ENCODE measurements around the gene CDC42SE2. TPM values are rescaled to one million over a fixed set of nuclear protein-coding genes. Genes with fewer than 3 reads are reported as not detected.
"Not testable (repeated sequence)": the region's sequence is repeated elsewhere in the genome, so short reads cannot be mapped to it uniquely, and the experiment has no call there.

CDC42SE2 gene
- total and polyA plus RNA-seq, 3 experiments from 2014 or later, result 125 to 460 (median 131) TPM

GRCh38 chr5:131375351-131375750 is 111.5 kb downstream of the CDC42SE2 start:
- no peak overlapping the region for H3K4me3 ChIP-seq (ENCODE audit: low read length)
- no peaks in the 10 kb centered on the region for H3K27me3 Mint-ChIP-seq
- no peaks in the 10 kb centered on the region for H3K27me3 ChIP-seq (ENCODE audit: insufficient read depth, low read length, poor library complexity, severe bottlenecking)
- peaks cover 88 to 99% (median 99%) of the 10 kb centered on the region in 3 donors for H3K4me1 Mint-ChIP-seq
- H3K4me3 Mint-ChIP-seq, result peak overlapping the region; percentile 4 to 63 (median 44)
- H3K27ac Mint-ChIP-seq, result peak overlapping the region; percentile 83 to 99 (median 92)
- ChIA-PET POLR2A (interaction anchor here (0.7 to 1.5 kb wide), 4 partner anchors 15 to 1121 kb away, joined by 3 to 6 read pairs (median 4); no protein-coding TSS in a partner anchor), CTCF (interaction anchor here (0.6 to 1.3 kb wide), 2 partner anchors 9 to 86 kb away, joined by 3 to 4 read pairs; no protein-coding TSS in a partner anchor)
- no peaks in the 10 kb centered on the region for H3K9me3 Mint-ChIP-seq
- H3K4me1 ChIP-seq (ENCODE audit: insufficient read depth, low read length), result peaks cover 89% of the 10 kb centered on the region
- DNase-seq, result peak in 1 of 5 donors; percentile 34
- H3K9me3 ChIP-seq (ENCODE audit: low read length), result no peaks in the 10 kb centered on the region
- H3K27ac ChIP-seq (ENCODE audit: low read depth, low read length), result peak overlapping the region; percentile 14
- H3K36me3 ChIP-seq (ENCODE audit: insufficient read depth, low read length), result no peaks in the 10 kb centered on the region
- H3K36me3 Mint-ChIP-seq, result peaks cover 5 to 52% (median 11%) of the 10 kb centered on the region in 3 donors

DNA sequence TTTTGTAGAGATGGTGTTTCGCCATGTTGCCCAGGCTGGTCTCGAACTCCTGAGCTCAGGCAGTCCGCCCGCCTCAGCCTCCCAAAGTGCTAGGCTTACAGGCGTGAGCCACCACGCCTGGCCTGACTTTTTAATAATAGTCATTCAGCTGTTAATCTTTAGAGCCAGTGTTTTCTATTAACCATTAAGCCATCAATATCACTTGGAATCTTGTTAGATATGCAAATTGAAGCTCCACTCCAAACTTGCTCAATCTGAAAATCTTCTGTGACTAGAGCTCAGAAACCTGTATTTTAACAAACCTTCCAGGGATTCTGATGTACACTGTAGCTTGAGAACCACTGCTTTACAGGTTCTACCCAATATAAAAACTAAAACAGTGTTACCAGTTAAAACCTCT is 113.5 kb downstream of the CDC42SE2 start:
- CTCF ChIA-PET, result interaction anchor here (1.0 to 4.3 kb wide), 4 partner anchors 14 to 123 kb away, joined by 3 to 18 read pairs (median 4); no protein-coding TSS in a partner anchor
- H3K36me3 Mint-ChIP-seq, result peaks cover 9 to 55% (median 15%) of the 10 kb centered on the region in 3 donors
- Histone ChIP-seq H3K27me3 (ENCODE audit: insufficient read depth, low read length, poor library complexity, severe bottlenecking) (no peaks in the 10 kb centered on the region), H3K9me3 (ENCODE audit: low read length) (no peaks in the 10 kb centered on the region), H3K4me1 (ENCODE audit: insufficient read depth, low read length) (peaks cover 89% of the 10 kb centered on the region), H3K36me3 (ENCODE audit: insufficient read depth, low read length) (no peaks in the 10 kb centered on the region), H3K27ac (ENCODE audit: low read depth, low read length) (no peak overlapping the region), H3K4me3 (ENCODE audit: low read length) (no peak overlapping the region)
- peak overlapping the region; percentile 85 to 99 (median 94) for H3K27ac Mint-ChIP-seq
- H3K27me3 Mint-ChIP-seq, result peaks cover 0 to 1% of the 10 kb centered on the region in 2 donors
- H3K4me1 Mint-ChIP-seq, result peaks cover 87 to 99% (median 99%) of the 10 kb centered on the region in 3 donors
- POLR2A ChIA-PET, result interaction anchor here (1.1 to 3.1 kb wide), 3 partner anchors 88 to 113 kb away, joined by 3 to 27 read pairs (median 10); partner anchors contain the start of gene CDC42SE2
- H3K9me3 Mint-ChIP-seq, result no peaks in the 10 kb centered on the region
- peak overlapping the region in 4 of 7 donors; percentile 23 to 35 (median 26) for H3K4me3 Mint-ChIP-seq
- no peak for DNase-seq

- peak overlapping the region; percentile 85 to 99 (median 94) for H3K27ac Mint-ChIP-seq
- peaks cover 0 to 1% of the 10 kb centered on the region in 2 donors for H3K27me3 Mint-ChIP-seq
- H3K27ac ChIP-seq (ENCODE audit: low read depth, low read length), result no peak overlapping the region
- peak overlapping the region in 6 of 7 donors; percentile 21 to 55 (median 46) for H3K4me3 Mint-ChIP-seq
- no peak for DNase-seq
- H3K27me3 ChIP-seq (ENCODE audit: insufficient read depth, low read length, poor library complexity, severe bottlenecking), result no peaks in the 10 kb centered on the region
- no peaks in the 10 kb centered on the region for H3K9me3 ChIP-seq (ENCODE audit: low read length)
- H3K4me1 ChIP-seq (ENCODE audit: insufficient read depth, low read length), result peaks cover 89% of the 10 kb centered on the region
- no peaks in the 10 kb centered on the region for H3K9me3 Mint-ChIP-seq
- ChIA-PET POLR2A (interaction anchor here (0.9 to 3.1 kb wide), 4 partner anchors 21 to 114 kb away, joined by 3 to 27 read pairs (median 6); partner anchors contain the start of gene CDC42SE2), CTCF (interaction anchor here (1.0 to 4.3 kb wide), 7 partner anchors 14 to 214 kb away, joined by 3 to 18 read pairs (median 4); no protein-coding TSS in a partner anchor)
- H3K36me3 Mint-ChIP-seq, result peaks cover 9 to 55% (median 15%) of the 10 kb centered on the region in 3 donors
- H3K4me3 ChIP-seq (ENCODE audit: low read length), result no peak overlapping the region
- no peaks in the 10 kb centered on the region for H3K36me3 ChIP-seq (ENCODE audit: insufficient read depth, low read length)
- peaks cover 88 to 99% (median 99%) of the 10 kb centered on the region in 3 donors for H3K4me1 Mint-ChIP-seq
These were observed 114.0 kb downstream of the CDC42SE2 start for GRCh38 chr5:131377785-131378325.

DNA sequence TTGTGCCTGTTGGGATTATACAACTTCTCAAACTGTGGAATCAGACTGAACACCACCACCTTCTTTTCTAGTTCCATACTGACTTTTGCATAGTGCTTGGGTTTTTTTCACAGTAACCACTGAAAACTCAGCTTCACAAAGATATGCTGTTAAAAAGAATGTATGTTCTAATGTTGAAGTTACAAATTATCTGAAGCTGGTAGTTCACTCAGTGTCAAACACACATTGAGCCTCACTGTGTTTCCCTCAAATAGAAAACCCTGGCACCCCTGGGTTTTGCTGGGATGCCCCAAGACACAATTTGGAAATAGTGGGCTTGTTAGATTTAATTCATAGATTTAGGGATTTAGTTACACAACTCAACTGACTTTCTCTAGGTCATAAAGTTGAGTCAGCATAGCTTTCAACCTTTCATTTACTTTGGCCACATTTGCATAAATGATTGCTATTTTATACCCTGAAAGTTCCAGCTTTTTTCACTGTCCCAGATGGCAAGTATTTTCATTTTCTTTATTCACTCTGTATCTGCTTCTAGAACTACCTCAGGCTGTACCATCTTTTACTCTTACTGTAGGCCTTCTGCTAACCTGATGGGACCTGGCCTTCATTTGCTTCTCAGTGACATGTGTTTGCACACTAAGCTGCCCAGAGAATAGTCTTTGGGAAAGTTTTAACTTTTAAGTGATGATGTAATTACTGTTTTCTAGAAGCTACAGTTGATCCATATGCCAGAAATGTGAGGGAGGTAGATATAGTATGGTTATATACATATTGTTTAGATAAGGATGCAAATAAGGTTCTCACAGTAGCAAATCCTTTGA is 115.1 kb downstream of the CDC42SE2 start:
- no peaks in the 10 kb centered on the region for H3K27me3 ChIP-seq (ENCODE audit: insufficient read depth, low read length, poor library complexity, severe bottlenecking)
- peak overlapping the region; percentile 93 for H3K27ac ChIP-seq (ENCODE audit: low read depth, low read length)
- POLR2A ChIA-PET, result interaction anchor here (0.9 to 3.1 kb wide), 4 partner anchors 11 to 126 kb away, joined by 3 to 27 read pairs (median 3); partner anchors contain the start of gene CDC42SE2
- H3K4me1 ChIP-seq (ENCODE audit: insufficient read depth, low read length), result peaks cover 89% of the 10 kb centered on the region
- peak in 2 of 5 donors; percentile 22 to 56 for DNase-seq
- peaks cover 9 to 53% (median 9%) of the 10 kb centered on the region in 3 donors for H3K36me3 Mint-ChIP-seq
- peak overlapping the region; percentile 44 to 82 (median 74) for H3K4me3 Mint-ChIP-seq
- H3K36me3 ChIP-seq (ENCODE audit: insufficient read depth, low read length), result no peaks in the 10 kb centered on the region
- H3K27me3 Mint-ChIP-seq, result peaks cover 0 to 1% of the 10 kb centered on the region in 2 donors
- no peaks in the 10 kb centered on the region for H3K9me3 Mint-ChIP-seq
- H3K9me3 ChIP-seq (ENCODE audit: low read length), result no peaks in the 10 kb centered on the region
- peak overlapping the region; percentile 40 for H3K4me3 ChIP-seq (ENCODE audit: low read length)
- CTCF ChIA-PET, result interaction anchor here (1.2 to 4.3 kb wide), 6 partner anchors 15 to 216 kb away, joined by 3 to 18 read pairs (median 4); no protein-coding TSS in a partner anchor
- peak overlapping the region; percentile 94 to 99 (median 97) for H3K27ac Mint-ChIP-seq
- H3K4me1 Mint-ChIP-seq, result peaks cover 87 to 99% (median 99%) of the 10 kb centered on the region in 3 donors

DNA sequence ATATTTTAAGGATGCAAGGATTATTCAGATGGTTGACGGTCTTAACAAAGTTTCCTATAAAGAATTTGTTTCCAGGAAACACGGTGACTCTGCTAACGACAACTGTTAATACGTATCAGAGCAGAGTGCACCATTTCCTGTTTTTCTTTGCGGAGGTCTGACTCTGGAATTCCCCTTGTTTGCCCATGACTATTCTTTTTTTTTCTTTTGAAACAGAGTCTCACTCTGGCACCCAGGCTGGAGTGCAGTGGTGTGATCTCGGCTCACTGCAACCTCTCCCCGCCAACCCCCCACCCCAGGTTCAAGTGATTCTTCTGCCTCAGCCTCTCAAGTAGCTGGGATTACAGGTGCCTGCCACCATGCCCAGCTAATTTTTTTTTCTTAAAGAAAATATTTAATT is 115.9 kb downstream of the CDC42SE2 start:
- H3K27ac Mint-ChIP-seq, result peak overlapping the region; percentile 94 to 99 (median 97)
- ChIA-PET POLR2A (interaction anchor here (0.6 to 3.1 kb wide), 3 partner anchors 12 to 116 kb away, joined by 3 to 27 read pairs (median 4); partner anchors contain the start of gene CDC42SE2), CTCF (interaction anchor here (4.3 kb wide), 1 partner anchor 114 kb away, joined by 18 read pairs; no protein-coding TSS in a partner anchor)
- peak; percentile 58 to 88 (median 82) for DNase-seq
- H3K27me3 Mint-ChIP-seq, result peaks cover 0 to 1% of the 10 kb centered on the region in 2 donors
- peaks cover 88 to 99% (median 99%) of the 10 kb centered on the region in 3 donors for H3K4me1 Mint-ChIP-seq
- H3K36me3 Mint-ChIP-seq, result peaks cover 8 to 58% (median 9%) of the 10 kb centered on the region in 3 donors
- H3K4me3 Mint-ChIP-seq, result peak overlapping the region; percentile 34 to 91 (median 78)
- no peaks in the 10 kb centered on the region for H3K9me3 Mint-ChIP-seq
- H3K27ac ChIP-seq (ENCODE audit: low read depth, low read length), result peak overlapping the region; percentile 93
- no peak overlapping the region for H3K4me3 ChIP-seq (ENCODE audit: low read length)
- no peaks in the 10 kb centered on the region for H3K27me3 ChIP-seq (ENCODE audit: insufficient read depth, low read length, poor library complexity, severe bottlenecking)
- H3K36me3 ChIP-seq (ENCODE audit: insufficient read depth, low read length), result no peaks in the 10 kb centered on the region
- H3K9me3 ChIP-seq (ENCODE audit: low read length), result no peaks in the 10 kb centered on the region
- H3K4me1 ChIP-seq (ENCODE audit: insufficient read depth, low read length), result peaks cover 89% of the 10 kb centered on the region

DNA sequence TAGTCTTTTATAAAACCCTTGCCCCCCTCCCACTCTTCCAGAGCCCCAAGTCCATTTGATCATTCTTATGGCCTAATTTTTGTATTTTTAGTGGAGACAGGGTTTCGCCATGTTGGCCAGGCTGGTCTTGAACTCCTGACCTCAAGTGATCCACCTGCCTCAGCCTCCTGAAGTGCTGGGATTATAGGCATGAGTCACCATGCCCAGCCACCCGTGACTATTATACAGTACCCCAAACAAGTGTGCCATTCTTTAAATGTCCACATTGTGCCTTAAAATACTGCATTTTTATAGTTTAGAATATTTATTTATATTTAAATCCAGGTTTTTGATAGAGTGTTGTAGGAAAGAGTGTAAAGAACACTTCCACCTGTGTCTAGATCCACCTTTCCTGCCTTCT is 116.4 kb downstream of the CDC42SE2 start:
- not testable (repeated sequence) for H3K9me3 Mint-ChIP-seq; H3K36me3 ChIP-seq (ENCODE audit: insufficient read depth, low read length); DNase-seq; H3K27me3 Mint-ChIP-seq; H3K27me3 ChIP-seq (ENCODE audit: insufficient read depth, low read length, poor library complexity, severe bottlenecking); H3K4me3 ChIP-seq (ENCODE audit: low read length); H3K9me3 ChIP-seq (ENCODE audit: low read length)
- peaks cover 87 to 99% (median 99%) of the 10 kb centered on the region in 3 donors for H3K4me1 Mint-ChIP-seq
- peaks cover 8 to 60% (median 9%) of the 10 kb centered on the region in 3 donors for H3K36me3 Mint-ChIP-seq
- POLR2A ChIA-PET, result interaction anchor here (0.5 to 3.1 kb wide), 3 partner anchors 30 to 222 kb away, joined by 4 to 27 read pairs (median 4); partner anchors contain the start of gene CDC42SE2
- CTCF ChIA-PET, result interaction anchor here (4.3 kb wide), 1 partner anchor 115 kb away, joined by 18 read pairs; no protein-coding TSS in a partner anchor
- peak overlapping the region; percentile 94 to 99 (median 97) for H3K27ac Mint-ChIP-seq
- Histone ChIP-seq H3K4me1 (ENCODE audit: insufficient read depth, low read length) (peaks cover 86% of the 10 kb centered on the region), H3K27ac (ENCODE audit: low read depth, low read length) (peak overlapping the region; percentile 93)
- peak overlapping the region; percentile 67 to 91 (median 78) for H3K4me3 Mint-ChIP-seq

- Mint-ChIP-seq H3K36me3 (peaks cover 8 to 61% (median 9%) of the 10 kb centered on the region in 3 donors), H3K4me3 (peak overlapping the region; percentile 51 to 76 (median 65)), H3K27me3 (peaks cover 0 to 1% of the 10 kb centered on the region in 2 donors), H3K4me1 (peaks cover 86 to 99% (median 99%) of the 10 kb centered on the region in 3 donors), H3K27ac (peak overlapping the region; percentile 94 to 99 (median 97)), H3K9me3 (no peaks in the 10 kb centered on the region)
- Histone ChIP-seq H3K27ac (ENCODE audit: low read depth, low read length) (no peak overlapping the region), H3K36me3 (ENCODE audit: insufficient read depth, low read length) (peaks cover 7% of the 10 kb centered on the region), H3K4me3 (ENCODE audit: low read length) (peak overlapping the region; percentile 37), H3K27me3 (ENCODE audit: insufficient read depth, low read length, poor library complexity, severe bottlenecking) (no peaks in the 10 kb centered on the region), H3K4me1 (ENCODE audit: insufficient read depth, low read length) (peaks cover 78% of the 10 kb centered on the region), H3K9me3 (ENCODE audit: low read length) (no peaks in the 10 kb centered on the region)
- CTCF ChIA-PET, result interaction anchor here (1.2 to 3.1 kb wide), 14 partner anchors 10 to 265 kb away, joined by 3 to 59 read pairs (median 7); partner anchors contain the start of gene CDC42SE2
- DNase-seq, result no peak
- POLR2A ChIA-PET, result interaction anchor here (0.5 to 2.9 kb wide), 6 partner anchors 8 to 223 kb away, joined by 3 to 32 read pairs (median 4); partner anchors contain the start of genes CDC42SE2 and HINT1
These were observed 117.2 kb downstream of the CDC42SE2 start for GRCh38 chr5:131381021-131381420.
